Bronchial epithelial cell (primary cell): ENCODE data around the gene PAM16. TPM values are rescaled to one million over a fixed set of nuclear protein-coding genes. Genes with fewer than 3 reads are reported as not detected.

ENCODE experiments used
- DNase-seq: peaks from one replicate; pipeline ENCODE4 v3.0.0-alpha.2; 2010; ENCODE audit warnings: low read depth
- FAIRE-seq: peaks from 2 replicates; lab custom pipeline; 2011; peaks lifted over from hg19 to GRCh38; lab: Jason Lieb, UNC
- H3K27me3 ChIP-seq: 2 replicates; pipeline ENCODE4 v1.5.1; 2011; ENCODE audit warnings: low read length; ENCODE audit not compliant: control insufficient read depth, insufficient read depth
- H3K36me3 ChIP-seq: 2 replicates; pipeline ENCODE4 v1.5.1; 2011; ENCODE audit warnings: low read length; ENCODE audit not compliant: control insufficient read depth, insufficient read depth
- H3K4me3 ChIP-seq: 2 replicates; pipeline ENCODE4 v1.5.1; 2011; ENCODE audit warnings: mild to moderate bottlenecking, low read depth, low read length, control low read depth
- total RNA-seq: library from RNA; depleted of rRNA; stranded (reverse); fragments of >200 nt; gene quantifications from 2 replicates; pipeline ENCODE4 v1.2.1, GENCODE V29; 2014
- TF ChIP-seq, protein P1 (sequence below): IDR thresholded peaks from 2 replicates; pipeline ENCODE4 v1.5.1; 2011; ENCODE audit warnings: mild to moderate bottlenecking, moderate library complexity, low read length, control low read depth, inconsistent platforms; ENCODE audit not compliant: insufficient read depth, severe bottlenecking

Gene PAM16
- total RNA-seq, 1 donor from 2014 or later = 50.3 TPM

DNA sequence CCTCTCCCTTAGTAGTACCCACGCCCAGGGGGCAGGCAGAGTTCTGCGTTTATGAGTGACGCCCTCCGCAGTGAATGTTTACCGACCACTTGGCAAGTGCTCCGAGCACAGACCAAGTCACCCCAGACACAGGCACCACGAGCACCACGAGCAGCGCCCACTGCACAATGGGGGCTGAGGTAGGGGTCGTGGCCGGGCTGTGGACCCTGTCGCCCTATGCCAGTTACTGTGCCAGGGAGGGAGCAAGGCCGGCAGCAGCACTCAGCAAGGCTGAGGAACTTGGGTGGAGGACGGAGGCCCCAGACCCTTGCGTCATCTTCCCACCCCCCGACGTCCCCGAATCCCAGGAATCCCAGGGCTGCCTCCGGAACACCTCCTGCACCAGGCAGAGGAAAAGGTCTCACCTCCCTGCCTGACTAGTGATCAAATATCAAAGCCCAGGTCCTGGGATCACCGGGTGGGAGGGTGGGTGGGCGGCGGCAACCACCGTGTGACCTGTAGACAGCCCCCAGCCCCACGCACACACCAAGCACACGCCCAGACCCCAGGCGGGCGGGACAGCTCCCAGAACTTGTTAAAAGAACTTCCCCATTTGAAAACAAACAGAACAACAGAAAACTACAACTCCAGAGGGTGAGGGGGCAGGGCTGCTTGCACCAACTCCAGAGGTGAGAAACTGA lies 25.9 kb upstream of the PAM16 start:
- no peak for FAIRE-seq
- Histone ChIP-seq H3K36me3 (no peaks in the 10 kb centered on the region), H3K4me3 (no peak overlapping the region), H3K27me3 (no peaks in the 10 kb centered on the region)
- DNase-seq = no peak
- TF ChIP-seq, protein P1, sequence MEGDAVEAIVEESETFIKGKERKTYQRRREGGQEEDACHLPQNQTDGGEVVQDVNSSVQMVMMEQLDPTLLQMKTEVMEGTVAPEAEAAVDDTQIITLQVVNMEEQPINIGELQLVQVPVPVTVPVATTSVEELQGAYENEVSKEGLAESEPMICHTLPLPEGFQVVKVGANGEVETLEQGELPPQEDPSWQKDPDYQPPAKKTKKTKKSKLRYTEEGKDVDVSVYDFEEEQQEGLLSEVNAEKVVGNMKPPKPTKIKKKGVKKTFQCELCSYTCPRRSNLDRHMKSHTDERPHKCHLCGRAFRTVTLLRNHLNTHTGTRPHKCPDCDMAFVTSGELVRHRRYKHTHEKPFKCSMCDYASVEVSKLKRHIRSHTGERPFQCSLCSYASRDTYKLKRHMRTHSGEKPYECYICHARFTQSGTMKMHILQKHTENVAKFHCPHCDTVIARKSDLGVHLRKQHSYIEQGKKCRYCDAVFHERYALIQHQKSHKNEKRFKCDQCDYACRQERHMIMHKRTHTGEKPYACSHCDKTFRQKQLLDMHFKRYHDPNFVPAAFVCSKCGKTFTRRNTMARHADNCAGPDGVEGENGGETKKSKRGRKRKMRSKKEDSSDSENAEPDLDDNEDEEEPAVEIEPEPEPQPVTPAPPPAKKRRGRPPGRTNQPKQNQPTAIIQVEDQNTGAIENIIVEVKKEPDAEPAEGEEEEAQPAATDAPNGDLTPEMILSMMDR = no peak

DNA sequence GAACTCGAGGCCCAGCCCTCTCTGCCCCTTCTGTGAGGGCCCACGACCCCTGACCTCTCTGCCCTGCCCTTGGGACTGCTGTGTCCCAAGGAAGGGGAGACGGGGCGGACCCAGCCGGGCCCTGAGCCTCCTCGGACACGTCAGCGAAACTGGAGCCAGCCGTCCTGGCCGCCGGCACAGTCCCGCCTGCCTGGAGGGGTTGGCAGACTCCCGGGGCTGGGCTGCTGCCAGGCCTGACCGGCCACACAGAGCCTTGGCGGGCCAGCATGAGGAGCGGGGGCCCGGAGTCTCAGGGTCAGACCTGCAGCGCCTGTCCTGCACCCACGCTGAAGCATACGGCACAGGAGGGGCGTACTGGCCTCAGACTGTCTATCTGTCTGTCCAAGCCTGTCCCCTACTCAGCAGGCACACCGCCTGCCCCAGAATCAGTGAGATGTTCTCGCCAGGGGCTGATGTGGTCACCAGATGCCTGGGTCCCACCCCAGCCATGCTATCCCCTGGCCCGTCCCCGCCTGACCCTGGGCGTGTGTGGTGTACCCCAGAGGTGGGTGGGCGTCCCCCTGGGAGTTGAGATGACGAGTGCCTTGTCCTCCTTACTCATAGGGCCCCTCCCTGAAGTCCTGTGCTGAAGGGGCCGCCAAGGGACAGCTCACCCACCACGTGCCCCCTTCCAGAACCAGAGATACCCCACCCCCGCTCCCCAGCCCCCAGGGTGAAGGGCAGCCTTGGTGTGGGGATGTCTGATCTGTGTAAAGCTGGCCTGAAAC lies 25.2 kb upstream of the PAM16 start:
- TF ChIP-seq, protein P1 = no peak
- FAIRE-seq = no peak
- no peak overlapping the region for H3K4me3 ChIP-seq

DNA sequence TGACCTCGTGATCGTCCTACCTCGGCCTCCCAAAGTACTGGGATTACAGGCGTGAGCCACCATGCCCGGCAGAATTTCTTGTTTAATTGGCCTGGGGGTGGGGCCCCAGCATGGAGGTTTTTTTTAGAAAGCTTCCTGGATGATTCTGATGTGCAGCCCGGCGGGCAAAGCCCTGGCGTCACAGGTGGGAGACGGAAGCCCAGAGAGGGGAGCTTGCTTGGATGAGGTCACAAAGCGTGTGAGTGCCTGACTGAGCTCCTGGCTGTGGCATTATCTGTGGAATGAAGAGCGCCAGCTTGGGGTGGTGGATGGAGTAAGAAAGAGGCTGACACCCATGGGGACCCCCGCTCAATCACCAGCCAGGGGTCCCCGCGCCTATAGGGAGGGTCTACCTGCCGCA lies 24.6 kb upstream of the PAM16 start:
- FAIRE-seq (no peak), DNase-seq (peak; percentile 71)
- H3K4me3 ChIP-seq = no peak overlapping the region
- no peaks in the 10 kb centered on the region for H3K36me3 ChIP-seq
- H3K27me3 ChIP-seq = no peaks in the 10 kb centered on the region
- TF ChIP-seq, protein P1 = no peak

More for the DNA sequence above, 25.2 kb upstream of the PAM16 start:
- no peak for DNase-seq
- no peaks in the 10 kb centered on the region for H3K36me3 ChIP-seq
- H3K27me3 ChIP-seq = no peaks in the 10 kb centered on the region

DNA sequence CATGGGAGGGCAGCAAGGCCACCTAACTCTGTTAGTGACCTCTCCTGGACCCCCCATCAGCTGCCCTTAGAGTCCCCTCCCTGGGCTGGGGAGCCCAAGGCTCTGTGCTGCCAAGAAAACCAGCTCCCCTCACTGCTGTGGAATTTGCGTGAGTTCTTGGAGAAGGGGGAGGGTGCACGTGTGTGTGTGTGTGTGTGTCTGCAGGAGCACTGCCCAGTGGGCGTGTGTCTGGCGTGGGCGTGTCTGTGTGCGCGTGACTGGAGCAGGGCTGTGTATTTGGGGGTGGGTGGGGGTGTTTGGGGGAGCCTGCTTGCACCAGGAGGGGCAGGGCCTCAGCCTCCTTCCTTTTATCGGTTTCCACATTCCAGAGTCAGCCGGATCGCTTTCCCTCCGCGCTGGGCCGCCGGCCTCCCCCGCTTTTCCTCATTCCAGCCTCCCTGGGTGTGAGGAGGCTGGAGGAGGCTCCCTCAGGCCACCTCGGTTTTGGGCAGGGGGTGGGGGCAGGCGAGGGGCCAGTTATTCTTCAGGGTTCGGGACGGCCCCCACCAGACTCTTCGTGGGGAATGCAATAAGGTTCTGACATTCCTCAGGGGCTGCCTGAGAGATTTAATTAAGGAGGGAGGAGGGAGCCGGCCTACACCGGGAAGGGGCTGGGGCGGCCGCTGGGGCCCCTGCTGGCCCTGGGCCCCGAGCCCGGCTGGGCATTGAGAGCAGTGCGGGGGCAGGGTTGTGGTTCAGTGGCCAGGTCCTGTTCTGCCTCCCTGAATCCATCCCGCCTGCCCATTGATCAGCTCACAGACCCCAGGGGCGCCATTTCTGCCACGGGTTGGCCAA lies 23.0 kb upstream of the PAM16 start:
- no peaks in the 10 kb centered on the region for H3K27me3 ChIP-seq
- no peak for FAIRE-seq
- DNase-seq = peak; percentile 60
- H3K4me3 ChIP-seq = peak overlapping the region; percentile 12
- H3K36me3 ChIP-seq = no peaks in the 10 kb centered on the region
- TF ChIP-seq, protein P1 = no peak

DNA sequence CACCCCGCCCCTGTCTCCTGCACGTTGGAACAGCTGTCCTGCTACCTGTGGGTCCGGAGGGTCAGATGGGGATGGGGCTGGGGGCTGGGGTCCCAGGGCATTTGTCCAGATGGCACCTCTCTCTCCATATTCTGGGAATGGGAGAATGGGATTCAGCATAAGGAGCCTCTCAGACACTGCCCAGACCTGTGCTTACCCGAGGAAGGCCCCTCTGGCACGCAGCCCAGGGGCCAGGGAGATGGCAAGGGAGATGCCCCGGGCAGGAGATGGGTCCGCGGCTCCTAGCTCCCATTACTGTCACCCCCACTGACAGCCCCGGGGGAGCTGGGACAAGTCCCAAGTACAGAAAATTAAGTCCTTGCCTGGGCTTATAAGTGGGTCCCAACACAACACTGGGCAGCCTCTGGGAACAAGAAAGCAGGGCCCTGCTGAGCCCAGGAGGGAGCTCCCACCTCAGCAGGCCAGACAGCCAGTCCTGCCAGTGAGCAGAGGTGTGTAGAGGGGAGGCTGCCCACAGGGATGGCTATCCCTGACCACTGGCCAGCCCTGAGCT lies 22.3 kb upstream of the PAM16 start:
- Histone ChIP-seq H3K27me3 (no peaks in the 10 kb centered on the region), H3K4me3 (peak overlapping the region; percentile 57), H3K36me3 (no peaks in the 10 kb centered on the region)
- TF ChIP-seq, protein P1 = no peak
- FAIRE-seq = no peak
- DNase-seq = no peak
